Urothelium cell line (cell line): Measurements from ENCODE around the gene SMARCA4.

Experiments used
- DNase-seq: peaks from one replicate; pipeline ENCODE4 v3.0.0; 2011; ENCODE audit warnings: low spot score, mixed read lengths
- FAIRE-seq: peaks from 2 replicates; lab custom pipeline; 2011; peaks lifted over from hg19 to GRCh38; lab: Jason Lieb, UNC

Gene SMARCA4

DNA sequence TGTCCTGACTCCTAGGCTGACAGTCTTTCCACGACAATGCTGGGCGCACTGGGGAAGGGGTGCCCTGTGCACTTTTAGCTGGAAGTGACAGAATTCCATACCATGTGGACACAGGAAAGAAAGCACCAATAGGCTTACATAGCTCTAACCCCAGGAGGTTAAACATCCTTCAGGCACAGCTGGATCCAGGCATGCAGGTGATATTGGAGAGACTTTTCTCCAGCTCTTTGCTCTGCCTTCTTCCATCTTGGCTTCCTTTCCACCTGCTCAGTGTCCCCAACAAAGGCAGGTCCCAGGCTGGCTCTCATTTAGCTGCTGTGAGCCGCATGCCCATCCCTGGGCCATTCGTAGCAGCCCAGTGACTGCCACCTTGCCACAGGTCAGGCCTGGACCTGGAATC lies 67.3 kb downstream of the SMARCA4 start:
- no peak for FAIRE-seq
- DNase-seq, result no peak

DNA sequence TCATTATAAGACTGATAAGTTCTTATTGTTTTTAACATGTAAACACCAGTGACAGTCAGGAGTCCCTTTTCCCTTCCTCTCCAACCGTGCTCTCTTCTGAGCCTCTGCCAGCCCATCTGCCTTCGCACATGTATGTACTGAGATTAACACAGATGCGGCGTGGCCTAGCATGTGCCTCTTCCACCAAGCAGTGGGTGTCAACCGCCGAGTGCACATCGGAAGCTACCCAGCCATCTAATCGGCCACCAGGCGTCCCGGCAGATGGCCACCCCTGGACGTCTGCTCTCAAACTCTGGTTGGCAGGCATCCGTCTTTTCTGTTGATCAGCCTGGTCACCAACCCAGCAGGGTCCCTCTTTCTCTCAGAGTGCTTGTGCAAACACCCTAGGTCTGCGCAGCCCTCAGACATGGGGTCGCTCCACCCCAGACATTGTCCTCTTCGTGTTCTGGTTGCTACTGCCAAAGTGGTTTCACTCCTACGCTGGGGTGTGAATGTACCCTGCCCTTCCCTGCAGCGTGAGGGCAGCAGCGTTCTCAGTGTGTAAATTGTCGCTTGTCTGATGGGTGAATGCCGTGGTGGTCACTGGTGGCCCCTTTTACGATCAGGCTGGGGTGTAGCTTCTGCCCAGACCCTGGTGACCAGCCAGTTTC lies 70.7 kb downstream of the SMARCA4 start:
- DNase-seq (no peak), FAIRE-seq (no peak)

DNA sequence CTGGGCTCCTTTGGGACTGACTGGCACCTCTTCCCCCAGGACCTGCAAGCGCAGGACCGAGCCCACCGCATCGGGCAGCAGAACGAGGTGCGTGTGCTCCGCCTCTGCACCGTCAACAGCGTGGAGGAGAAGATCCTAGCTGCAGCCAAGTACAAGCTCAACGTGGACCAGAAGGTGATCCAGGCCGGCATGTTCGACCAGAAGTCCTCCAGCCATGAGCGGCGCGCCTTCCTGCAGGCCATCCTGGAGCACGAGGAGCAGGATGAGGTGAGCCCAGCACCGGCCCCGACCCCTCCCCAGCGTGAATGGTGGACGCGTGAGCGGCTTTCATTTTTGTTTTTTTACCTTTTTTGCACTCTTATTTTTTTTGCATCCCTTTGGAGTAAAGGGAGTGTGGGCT lies 72.4 kb downstream of the SMARCA4 start:
- DNase-seq (no peak), FAIRE-seq (no peak)

- FAIRE-seq (no peak), DNase-seq (no peak)
Measured at GRCh38 chr19:11033763-11034162, 72.9 kb downstream of the SMARCA4 start.

DNA sequence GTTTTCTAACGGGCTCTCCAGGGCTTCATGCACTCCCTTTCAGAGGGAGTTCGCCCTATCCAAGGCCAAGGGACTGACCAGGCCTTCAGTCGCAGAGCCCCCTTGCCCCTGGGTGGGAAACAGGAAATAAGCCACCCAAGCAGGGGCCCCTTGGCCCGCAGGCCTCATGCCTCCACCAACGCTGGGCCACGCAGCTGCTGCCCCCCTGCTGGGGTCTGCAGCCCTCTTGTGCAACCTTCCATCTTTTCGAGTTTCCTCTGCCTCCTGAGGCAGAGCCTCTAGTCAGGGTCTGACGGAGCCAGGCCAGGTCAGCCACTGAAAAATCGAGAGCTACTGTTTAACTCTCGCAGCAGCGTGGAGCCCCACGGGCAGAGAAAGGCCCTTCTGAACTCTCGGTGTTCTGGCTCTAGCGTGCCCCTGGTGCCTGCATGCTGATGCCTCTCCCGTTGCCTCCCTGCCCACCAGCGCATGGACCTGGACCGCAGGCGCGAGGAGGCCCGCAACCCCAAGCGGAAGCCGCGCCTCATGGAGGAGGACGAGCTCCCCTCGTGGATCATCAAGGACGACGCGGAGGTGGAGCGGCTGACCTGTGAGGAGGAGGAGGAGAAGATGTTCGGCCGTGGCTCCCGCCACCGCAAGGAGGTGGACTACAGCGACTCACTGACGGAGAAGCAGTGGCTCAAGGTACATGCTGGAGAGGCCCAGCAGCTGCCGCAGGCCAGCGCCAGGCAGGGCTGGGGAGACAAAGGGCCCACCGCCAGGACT lies 73.8 kb downstream of the SMARCA4 start:
- DNase-seq (no peak), FAIRE-seq (no peak)

- no peak for FAIRE-seq
- peak; percentile 74 for DNase-seq
Measured at GRCh38 chr19:11035441-11036377, 74.9 kb downstream of the SMARCA4 start.

- DNase-seq (no peak), FAIRE-seq (no peak)
Measured at GRCh38 chr19:11038511-11038910, 77.7 kb downstream of the SMARCA4 start.

- FAIRE-seq (no peak), DNase-seq (no peak)
Measured at GRCh38 chr19:11041194-11041593, 80.4 kb downstream of the SMARCA4 start.

DNA sequence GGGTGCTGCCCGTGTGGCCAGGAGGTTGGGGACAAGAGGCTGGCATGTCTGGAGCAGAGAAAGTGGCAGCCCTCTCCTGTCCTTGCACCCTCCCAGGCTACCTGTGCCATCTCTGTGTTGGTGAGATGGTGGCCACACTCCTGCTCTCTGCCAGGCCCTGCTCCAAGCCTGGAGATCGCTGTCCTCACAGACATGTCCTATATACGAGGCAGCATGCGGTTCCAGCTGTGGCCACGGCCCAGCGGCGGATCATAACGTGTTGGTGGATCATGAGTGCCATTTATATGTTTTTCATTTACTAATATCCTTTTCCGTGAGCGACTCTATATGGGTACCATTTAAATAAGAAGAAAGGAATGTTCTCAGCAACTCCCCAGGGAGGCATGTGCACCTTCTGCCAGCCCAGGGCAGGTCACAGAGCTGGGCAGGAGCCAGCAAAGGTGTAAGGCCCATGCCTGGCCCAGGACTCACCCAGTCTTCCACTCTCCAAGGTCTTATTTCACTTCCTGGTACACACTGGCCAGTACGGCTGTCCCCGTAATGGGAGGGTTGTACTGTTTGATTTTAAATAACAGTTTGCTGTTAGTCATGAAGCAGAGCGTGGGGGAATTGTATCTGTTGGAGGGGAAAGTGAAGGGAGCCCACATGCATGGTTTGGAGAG lies 81.3 kb downstream of the SMARCA4 start:
- DNase-seq, result no peak
- no peak for FAIRE-seq

DNA sequence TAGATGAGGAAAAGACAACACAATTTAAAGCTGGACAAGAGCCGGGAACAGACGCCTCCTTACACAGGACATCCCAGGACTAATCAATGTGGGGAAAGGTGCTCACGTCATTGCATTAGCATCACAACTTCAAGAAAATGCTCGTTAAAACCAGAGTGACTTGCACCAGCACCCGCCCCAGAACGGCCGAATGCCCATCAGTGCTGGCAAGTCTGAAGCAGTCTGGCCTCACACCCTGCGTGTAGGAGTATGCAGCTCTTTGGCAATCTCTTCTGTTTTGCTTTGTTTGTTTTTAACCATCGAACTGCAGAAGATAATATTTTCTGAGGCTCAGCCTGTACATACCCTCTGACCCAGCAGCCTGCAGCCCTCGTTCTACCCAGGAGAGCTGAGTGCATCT lies 83.6 kb downstream of the SMARCA4 start:
- DNase-seq (no peak), FAIRE-seq (no peak)

GRCh38 chr19:11045536-11045935 lies 84.7 kb downstream of the SMARCA4 start:
- FAIRE-seq, result no peak
- no peak for DNase-seq

GRCh38 chr19:11046605-11047354 lies 86.0 kb downstream of the SMARCA4 start:
- FAIRE-seq (no peak), DNase-seq (no peak)

DNA sequence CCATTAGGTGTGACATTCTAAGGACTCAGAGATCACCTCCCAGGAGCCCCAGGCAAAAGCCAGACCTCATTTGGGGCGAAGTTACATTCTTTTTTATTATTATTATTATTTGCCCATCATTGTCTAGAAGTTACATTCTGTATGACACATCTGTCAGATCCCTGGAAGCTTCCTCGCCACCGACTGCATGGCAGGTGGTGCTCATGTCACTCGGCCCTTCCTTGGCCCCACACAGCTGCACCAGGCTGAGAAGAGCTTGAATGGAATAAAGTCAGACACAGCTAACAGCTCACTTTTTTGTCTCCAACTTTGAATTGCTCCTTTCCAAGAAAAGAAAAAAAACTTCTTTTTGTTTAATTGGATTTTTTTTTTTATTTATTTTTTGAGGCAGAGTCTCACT lies 87.0 kb downstream of the SMARCA4 start:
- DNase-seq, result no peak
- no peak for FAIRE-seq

DNA sequence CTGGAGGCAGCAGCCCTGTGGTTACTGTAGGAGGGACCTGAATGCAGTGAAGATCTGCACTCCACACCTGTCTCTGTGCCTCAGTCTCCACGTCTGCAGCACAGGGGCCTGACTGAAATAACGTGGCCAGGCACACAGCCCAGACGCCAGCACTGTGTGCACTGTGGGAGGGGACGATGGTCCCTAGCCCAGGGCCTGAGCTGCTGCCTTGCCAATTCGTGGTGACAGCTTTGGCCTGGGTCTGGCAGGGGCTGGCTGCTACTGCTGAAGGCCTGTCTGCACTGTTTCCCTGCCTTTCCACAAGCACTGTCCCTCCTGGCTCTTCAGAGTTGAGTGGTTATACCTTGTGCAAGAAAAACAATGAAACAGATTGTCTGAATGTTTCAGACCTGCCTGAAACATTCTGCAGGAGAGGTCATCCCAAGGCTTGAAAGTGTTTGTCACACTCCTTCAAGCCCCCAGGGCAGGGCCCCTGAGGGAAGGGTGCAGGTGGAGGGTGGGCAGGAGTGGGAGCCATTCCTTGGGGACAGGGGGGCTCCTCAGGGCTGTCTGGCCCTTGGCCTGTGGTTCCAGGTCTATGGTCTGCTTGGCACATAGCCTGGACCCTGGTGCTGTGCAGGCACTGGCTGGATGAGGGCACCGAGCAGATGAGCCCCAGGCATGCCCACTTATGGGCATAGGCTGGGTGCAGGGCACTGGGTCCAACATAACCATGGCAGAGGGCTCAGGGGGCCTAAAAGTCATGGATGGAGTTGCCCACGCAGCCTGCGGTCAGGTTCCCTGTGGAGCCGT lies 89.7 kb downstream of the SMARCA4 start:
- DNase-seq (no peak), FAIRE-seq (no peak)

DNA sequence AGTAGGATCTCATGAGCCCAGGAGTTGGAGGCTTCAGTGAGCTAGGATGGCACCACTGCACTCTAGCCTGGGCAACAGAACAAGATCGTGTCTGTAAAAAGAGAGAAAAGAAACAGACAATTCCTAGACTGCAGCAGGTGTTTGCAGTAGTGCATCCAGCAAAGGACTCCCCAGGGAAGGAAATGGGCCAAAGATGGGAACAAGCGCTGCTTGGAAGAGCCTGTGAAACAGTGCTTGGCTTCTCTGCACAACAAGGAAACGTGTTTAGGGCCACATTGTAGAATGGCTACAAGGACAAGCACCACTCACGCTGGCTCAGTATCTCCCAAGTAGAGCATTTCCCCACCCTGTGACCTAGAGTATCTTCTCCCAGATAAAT lies 93.0 kb downstream of the SMARCA4 start:
- DNase-seq, result no peak
- no peak for FAIRE-seq

DNA sequence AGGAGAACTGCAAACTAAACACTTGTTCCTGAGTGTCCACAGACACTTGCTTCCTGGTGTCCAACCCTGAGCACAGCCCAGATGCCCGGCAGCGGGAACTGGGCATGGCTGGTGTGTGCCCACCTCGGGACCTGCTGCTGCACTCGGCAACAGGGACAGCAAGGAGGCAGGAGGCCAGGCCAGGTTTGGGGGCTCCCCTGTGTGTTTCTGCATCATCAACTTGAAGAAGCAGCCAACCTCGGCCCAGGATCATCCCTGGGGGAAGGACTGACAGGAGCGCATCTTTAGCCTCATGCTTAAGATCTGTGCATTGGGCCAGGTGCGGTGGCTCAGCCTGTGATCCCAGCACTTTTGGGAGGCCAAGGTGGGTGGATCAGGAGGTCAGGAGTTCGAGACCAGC lies 93.4 kb downstream of the SMARCA4 start:
- DNase-seq (no peak), FAIRE-seq (no peak)

DNA sequence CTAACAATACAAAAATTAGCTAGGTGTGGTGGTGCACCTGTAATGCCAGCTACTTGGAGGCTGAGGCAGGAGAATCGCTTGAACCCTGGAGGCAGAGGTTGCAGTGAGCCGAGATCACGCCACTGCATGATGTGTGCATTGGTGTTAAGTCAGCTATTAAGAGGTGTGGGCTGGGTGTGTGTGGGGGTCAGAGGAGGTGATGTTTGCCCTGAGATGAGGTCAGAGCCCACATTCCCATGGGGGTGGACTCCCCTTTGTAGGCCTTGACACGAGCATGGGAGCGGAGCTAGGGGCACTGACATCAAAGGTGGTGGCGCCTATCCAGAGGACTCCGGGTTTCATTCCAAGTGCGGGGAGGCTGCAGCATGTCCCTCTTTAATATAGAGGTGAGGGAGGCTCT lies 93.8 kb downstream of the SMARCA4 start:
- DNase-seq, result no peak
- no peak for FAIRE-seq

GRCh38 chr19:11058246-11059030 lies 97.6 kb downstream of the SMARCA4 start:
- no peak for DNase-seq
- no peak for FAIRE-seq
